VCaP (cell line): ENCODE data around the gene ROBO2.

Experiments used
- H3K27ac ChIP-seq: fragments of 450-650 bp; 2 replicates; pipeline ENCODE4 v1.5.1; 2017
- TF ChIP-seq, protein P1 (sequence below): fragments of 450-650 bp; conservative IDR thresholded peaks from 2 replicates; pipeline ENCODE4 v1.5.1; 2017; ENCODE audit warnings: mild to moderate bottlenecking, moderate library complexity

Gene ROBO2

DNA sequence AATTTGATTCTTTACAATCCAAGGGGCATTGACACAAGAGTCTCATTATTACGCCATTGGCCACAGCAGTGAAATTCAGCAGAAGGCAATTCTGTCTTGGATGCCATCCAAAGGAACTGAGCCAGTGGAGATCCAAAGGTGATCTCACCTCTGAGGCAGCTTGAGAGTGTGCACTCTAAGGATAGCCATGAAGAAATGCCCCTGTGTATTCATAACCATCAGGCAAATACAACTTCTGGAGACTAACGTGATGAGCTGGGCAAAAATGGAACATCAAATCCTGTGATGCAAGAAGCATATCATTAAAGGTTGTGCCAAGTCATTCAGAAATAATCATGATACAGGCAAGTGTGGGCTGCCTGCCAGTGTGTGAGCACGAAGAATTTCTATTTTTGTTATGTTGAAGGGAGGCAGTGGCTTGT is 41.4 kb downstream of the ROBO2 start:
- TF ChIP-seq, protein P1, sequence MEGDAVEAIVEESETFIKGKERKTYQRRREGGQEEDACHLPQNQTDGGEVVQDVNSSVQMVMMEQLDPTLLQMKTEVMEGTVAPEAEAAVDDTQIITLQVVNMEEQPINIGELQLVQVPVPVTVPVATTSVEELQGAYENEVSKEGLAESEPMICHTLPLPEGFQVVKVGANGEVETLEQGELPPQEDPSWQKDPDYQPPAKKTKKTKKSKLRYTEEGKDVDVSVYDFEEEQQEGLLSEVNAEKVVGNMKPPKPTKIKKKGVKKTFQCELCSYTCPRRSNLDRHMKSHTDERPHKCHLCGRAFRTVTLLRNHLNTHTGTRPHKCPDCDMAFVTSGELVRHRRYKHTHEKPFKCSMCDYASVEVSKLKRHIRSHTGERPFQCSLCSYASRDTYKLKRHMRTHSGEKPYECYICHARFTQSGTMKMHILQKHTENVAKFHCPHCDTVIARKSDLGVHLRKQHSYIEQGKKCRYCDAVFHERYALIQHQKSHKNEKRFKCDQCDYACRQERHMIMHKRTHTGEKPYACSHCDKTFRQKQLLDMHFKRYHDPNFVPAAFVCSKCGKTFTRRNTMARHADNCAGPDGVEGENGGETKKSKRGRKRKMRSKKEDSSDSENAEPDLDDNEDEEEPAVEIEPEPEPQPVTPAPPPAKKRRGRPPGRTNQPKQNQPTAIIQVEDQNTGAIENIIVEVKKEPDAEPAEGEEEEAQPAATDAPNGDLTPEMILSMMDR: no peak
- no peak overlapping the region for H3K27ac ChIP-seq

DNA sequence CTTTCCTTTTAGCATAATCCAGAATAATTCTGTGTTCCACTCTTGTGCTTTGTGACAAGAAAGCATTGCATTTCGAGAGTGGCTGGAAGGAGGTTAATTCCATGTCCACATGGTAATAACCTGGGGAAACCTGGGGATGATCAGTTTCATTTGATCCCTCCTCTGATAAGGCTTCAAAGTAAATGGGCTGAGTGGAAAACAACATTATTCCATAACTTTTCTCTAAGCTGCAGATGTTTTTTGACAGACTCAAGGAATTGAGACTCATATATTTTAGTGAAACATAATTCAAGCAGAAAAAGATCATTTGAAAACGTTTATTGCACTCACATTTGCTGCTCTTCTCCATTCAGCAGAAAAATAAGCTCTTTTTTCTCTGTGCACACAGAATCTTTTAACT is 44.6 kb downstream of the ROBO2 start:
- no peak overlapping the region for H3K27ac ChIP-seq
- TF ChIP-seq, protein P1: no peak

DNA sequence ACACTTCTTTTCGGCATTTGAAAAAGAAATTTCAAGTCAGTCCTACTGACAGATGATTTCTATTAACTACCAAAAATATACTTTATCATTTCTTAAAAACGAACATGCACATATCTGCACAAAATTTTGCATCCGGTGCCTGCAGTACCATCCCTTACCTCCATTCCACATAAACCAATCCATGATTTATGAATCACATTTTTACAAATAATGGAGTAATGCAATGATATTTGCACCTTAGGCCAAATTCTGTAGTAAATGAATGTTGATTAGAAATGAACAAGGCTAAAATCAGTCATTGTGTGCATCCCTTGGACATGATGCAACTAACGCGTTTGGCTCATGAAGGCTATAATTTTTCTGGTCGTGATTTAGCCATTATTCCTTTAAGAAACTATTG is 46.5 kb downstream of the ROBO2 start:
- TF ChIP-seq, protein P1: 0 out of 2 replicates have a peak, but pooled peaks have one; percentile 19
- no peak overlapping the region for H3K27ac ChIP-seq

DNA sequence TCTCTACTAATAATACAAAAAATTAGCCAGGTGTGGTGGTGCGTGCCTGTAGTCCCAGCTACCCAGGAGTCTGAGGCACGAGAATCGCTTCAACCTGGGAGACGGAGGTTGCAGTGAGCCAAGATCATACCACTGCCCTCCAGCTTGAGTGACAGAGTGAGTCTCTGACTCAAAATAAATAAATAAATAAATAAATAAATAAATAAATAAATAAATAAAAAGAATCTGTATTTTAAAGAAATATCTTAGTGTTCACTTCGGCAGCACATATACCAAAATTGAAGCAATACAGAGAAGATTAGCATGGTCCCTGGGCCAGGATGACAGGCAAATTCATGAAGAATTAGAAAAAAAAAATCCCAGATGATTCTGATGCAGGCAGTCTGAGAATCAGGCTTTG is 51.9 kb downstream of the ROBO2 start:
- no peak overlapping the region for H3K27ac ChIP-seq
- TF ChIP-seq, protein P1: no peak

DNA sequence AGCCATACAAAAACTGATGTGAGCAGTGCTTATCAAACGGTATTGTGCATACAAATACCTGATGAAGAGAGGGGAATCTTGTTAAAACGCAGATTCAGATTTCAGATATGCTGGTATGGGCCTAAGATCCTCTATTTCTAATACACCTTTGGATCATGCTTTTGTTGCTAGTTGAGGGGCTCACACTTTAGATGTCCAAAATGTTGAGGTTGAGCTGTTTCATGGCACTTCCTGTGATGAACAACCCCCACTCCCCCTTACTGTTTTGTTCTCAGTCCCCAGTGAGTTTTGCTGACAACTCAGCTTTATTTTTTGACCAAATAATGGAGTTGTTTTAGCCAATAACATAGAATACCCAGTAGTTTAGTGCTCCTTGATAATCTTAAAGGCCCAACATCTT is 53.2 kb downstream of the ROBO2 start:
- TF ChIP-seq, protein P1: no peak
- no peak overlapping the region for H3K27ac ChIP-seq

DNA sequence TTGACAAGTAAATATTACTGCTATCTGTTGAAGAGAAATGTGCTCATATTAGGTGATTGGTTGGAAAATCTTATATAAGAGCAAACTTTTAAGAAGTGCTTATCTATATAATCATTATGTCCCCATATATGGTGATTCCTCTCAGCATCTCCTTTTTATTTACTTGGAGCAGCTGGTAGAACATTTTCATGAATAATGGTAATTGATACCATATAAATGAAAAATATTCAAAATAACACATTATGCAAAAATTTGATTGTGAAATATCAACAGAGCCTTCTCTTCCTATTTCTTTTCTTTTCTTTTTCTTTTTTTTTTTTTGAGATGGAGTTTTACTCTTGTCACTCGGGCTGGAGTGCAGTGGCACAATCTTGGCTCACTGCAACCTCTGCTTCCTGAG is 56.2 kb downstream of the ROBO2 start:
- no peak overlapping the region for H3K27ac ChIP-seq
- TF ChIP-seq, protein P1: no peak

DNA sequence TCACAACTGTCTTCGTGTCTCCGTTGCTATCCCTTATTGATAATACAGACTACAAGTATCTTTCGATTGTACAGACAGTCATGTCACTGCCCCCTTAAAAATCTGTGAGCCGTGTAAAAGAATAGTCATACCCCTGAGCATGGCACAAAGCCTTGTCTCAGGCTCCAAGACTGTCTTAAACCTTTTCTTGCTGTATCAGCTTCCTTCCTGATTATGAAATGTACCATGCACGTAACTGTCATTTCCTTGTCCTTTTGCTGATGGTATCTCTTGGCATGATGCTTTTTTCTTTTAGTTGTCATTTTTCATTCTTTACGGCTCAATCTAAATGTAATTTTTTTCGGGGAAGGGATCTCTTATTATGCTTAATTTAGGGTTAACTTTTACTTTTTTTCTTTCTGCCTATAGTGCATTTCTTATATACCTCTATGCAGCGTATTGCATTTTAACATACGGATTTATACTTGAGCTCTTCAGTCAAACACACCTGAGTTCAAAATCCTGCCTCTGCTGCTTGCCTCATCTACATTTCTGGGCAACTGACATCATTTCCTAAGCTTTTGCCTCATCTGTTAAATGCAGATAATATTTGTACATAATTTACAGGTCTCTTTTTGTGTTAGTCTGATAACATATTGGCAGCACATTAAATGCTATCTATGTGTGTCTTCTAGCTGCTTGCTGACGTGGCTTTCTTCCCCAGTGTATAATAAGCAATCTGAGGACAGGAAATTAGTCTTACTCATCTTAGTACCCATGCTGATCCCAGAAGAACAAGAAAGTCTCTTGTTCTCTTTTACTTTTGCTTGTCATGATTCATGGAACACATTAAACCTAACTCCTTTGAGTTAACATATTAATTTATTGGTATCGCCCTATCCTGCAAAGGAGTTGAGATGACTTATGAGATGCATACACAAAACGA is 57.3 kb downstream of the ROBO2 start:
- TF ChIP-seq, protein P1: no peak
- H3K27ac ChIP-seq: no peak overlapping the region
